Measurements from ENCODE around the gene TMEM187. TPM values are rescaled to one million over a fixed set of nuclear protein-coding genes. Genes with fewer than 3 reads are reported as not detected.
"Not testable (repeated sequence)": the region's sequence is repeated elsewhere in the genome, so short reads cannot be mapped to it uniquely, and the experiment has no call there.

TMEM187 gene
- total RNA-seq, 1 donor from 2014 or later: 19.2 TPM

GRCh38 chrX:153989973-153990655 is 17.6 kb downstream of the TMEM187 start:
- Mint-ChIP-seq H3K9me3 (ENCODE audit: unreplicated experiment) (no peaks in the 10 kb centered on the region), H3K27me3 (ENCODE audit: unreplicated experiment) (no peaks in the 10 kb centered on the region), H3K36me3 (ENCODE audit: unreplicated experiment) (no peaks in the 10 kb centered on the region), H3K4me1 (ENCODE audit: unreplicated experiment) (peaks cover 10% of the 10 kb centered on the region), H3K27ac (ENCODE audit: unreplicated experiment) (no peak overlapping the region), H3K4me3 (ENCODE audit: unreplicated experiment) (no peak overlapping the region)
- no peak for TF ChIP-seq CTCF (IDR thresholded peaks at IDR 0.05)
- no peak for DNase-seq (ENCODE audit: extremely low spot score, unreplicated experiment)

- no peaks in the 10 kb centered on the region for H3K27me3 Mint-ChIP-seq (ENCODE audit: unreplicated experiment)
- H3K4me3 Mint-ChIP-seq (ENCODE audit: unreplicated experiment): no peak overlapping the region
- no peaks in the 10 kb centered on the region for H3K9me3 Mint-ChIP-seq (ENCODE audit: unreplicated experiment)
- no peak for TF ChIP-seq CTCF (IDR thresholded peaks at IDR 0.05)
- no peak for DNase-seq (ENCODE audit: extremely low spot score, unreplicated experiment)
- no peaks in the 10 kb centered on the region for H3K36me3 Mint-ChIP-seq (ENCODE audit: unreplicated experiment)
- no peak overlapping the region for H3K27ac Mint-ChIP-seq (ENCODE audit: unreplicated experiment)
- H3K4me1 Mint-ChIP-seq (ENCODE audit: unreplicated experiment): peaks cover under 1% of the 10 kb centered on the region
Observed at GRCh38 chrX:153991013-153991580, 18.5 kb downstream of the TMEM187 start.

GRCh38 chrX:153992180-153992579 is 19.6 kb downstream of the TMEM187 start:
- Mint-ChIP-seq H3K9me3 (ENCODE audit: unreplicated experiment) (no peaks in the 10 kb centered on the region), H3K27ac (ENCODE audit: unreplicated experiment) (no peak overlapping the region), H3K27me3 (ENCODE audit: unreplicated experiment) (peaks cover 3% of the 10 kb centered on the region), H3K4me1 (ENCODE audit: unreplicated experiment) (no peaks in the 10 kb centered on the region), H3K36me3 (ENCODE audit: unreplicated experiment) (no peaks in the 10 kb centered on the region), H3K4me3 (ENCODE audit: unreplicated experiment) (no peak overlapping the region)
- DNase-seq (ENCODE audit: extremely low spot score, unreplicated experiment): no peak
- TF ChIP-seq CTCF (IDR thresholded peaks at IDR 0.05): no peak

GRCh38 chrX:153993079-153993478 is 20.5 kb downstream of the TMEM187 start:
- TF ChIP-seq CTCF (IDR thresholded peaks at IDR 0.05): no peak
- Mint-ChIP-seq H3K4me1 (ENCODE audit: unreplicated experiment) (no peaks in the 10 kb centered on the region), H3K4me3 (ENCODE audit: unreplicated experiment) (no peak overlapping the region), H3K27me3 (ENCODE audit: unreplicated experiment) (peaks cover 3% of the 10 kb centered on the region), H3K27ac (ENCODE audit: unreplicated experiment) (no peak overlapping the region), H3K36me3 (ENCODE audit: unreplicated experiment) (no peaks in the 10 kb centered on the region), H3K9me3 (ENCODE audit: unreplicated experiment) (no peaks in the 10 kb centered on the region)
- DNase-seq (ENCODE audit: extremely low spot score, unreplicated experiment): no peak

GRCh38 chrX:153993978-153994377 is 21.4 kb downstream of the TMEM187 start:
- Mint-ChIP-seq H3K27me3 (ENCODE audit: unreplicated experiment) (peaks cover 3% of the 10 kb centered on the region), H3K36me3 (ENCODE audit: unreplicated experiment) (no peaks in the 10 kb centered on the region), H3K4me1 (ENCODE audit: unreplicated experiment) (no peaks in the 10 kb centered on the region), H3K4me3 (ENCODE audit: unreplicated experiment) (no peak overlapping the region), H3K27ac (ENCODE audit: unreplicated experiment) (no peak overlapping the region), H3K9me3 (ENCODE audit: unreplicated experiment) (no peaks in the 10 kb centered on the region)
- no peak for DNase-seq (ENCODE audit: extremely low spot score, unreplicated experiment)
- no peak for TF ChIP-seq CTCF (IDR thresholded peaks at IDR 0.05)

- H3K27ac Mint-ChIP-seq (ENCODE audit: unreplicated experiment); H3K4me3 Mint-ChIP-seq (ENCODE audit: unreplicated experiment); H3K9me3 Mint-ChIP-seq (ENCODE audit: unreplicated experiment); H3K36me3 Mint-ChIP-seq (ENCODE audit: unreplicated experiment); H3K4me1 Mint-ChIP-seq (ENCODE audit: unreplicated experiment); H3K27me3 Mint-ChIP-seq (ENCODE audit: unreplicated experiment); DNase-seq (ENCODE audit: extremely low spot score, unreplicated experiment): not testable (repeated sequence)
Observed at GRCh38 chrX:153994398-153994797, 21.8 kb downstream of the TMEM187 start.

Data from osteocyte (in vitro differentiated cells).